GM19239 (cell line): Measurements from ENCODE around the gene BSPH1.
"Not testable (repeated sequence)": the region's sequence is repeated elsewhere in the genome, so short reads cannot be mapped to it uniquely, and the experiment has no call there.

Source experiments
- DNase-seq: peaks from one replicate; pipeline ENCODE4 v3.0.0; 2011; ENCODE audit warnings: low spot score; ENCODE audit not compliant: insufficient read length
- FAIRE-seq: peaks from 2 replicates; lab custom pipeline; 2011; peaks lifted over from hg19 to GRCh38; lab: Jason Lieb, UNC

Gene BSPH1

GRCh38 chr19:47992070-47992469, at the start of gene BSPH1:
BSPH1 (minus strand) TSS chr19:47992170; CDS start chr19:47992081, 89 bp downstream.
- DNase-seq (no peak), FAIRE-seq (no peak)

DNA sequence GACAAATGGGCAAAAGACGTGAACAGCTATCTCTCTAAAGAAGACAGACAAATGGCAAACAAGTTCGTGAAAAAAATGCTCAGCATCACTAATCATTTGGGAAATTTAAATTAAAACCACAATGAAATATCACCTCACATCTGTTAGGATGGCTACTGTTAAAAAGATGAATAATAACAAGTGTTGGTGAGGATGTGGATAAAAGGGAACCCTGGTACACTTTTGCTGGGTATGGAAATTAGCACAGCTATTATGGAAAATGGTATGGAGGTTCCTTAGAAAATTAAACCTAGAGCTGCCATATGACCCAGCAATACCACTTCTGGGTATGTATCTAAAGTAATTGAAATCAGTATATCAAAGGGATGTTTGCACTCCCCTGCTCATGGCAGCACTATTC, 44.8 kb upstream of the BSPH1 start:
- DNase-seq, result no peak
- FAIRE-seq, result no peak

DNA sequence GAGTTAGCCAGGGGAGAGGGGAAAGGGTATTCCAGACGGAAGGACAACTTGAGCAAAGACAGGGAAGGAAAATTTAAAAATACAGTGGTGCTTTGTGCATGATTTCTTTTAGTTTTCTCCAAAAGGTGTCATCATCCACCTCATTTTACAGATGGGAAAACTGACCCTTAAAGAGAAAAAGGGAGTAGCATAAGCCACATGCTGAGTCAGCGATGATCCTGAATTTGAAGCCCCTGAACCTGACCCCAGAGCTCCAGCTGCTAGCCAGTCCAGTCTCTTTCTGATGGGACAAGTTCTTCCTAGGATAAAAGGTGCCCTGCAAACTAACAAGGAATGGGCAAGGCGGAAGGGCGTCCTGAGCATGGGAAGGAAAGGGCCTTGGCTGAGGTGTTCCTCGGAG, 41.6 kb upstream of the BSPH1 start:
- DNase-seq, result no peak
- no peak for FAIRE-seq

- no peak for FAIRE-seq
Observed at GRCh38 chr19:48030073-48030472, 38.1 kb upstream of the BSPH1 start.

GRCh38 chr19:48029431-48029830, 37.5 kb upstream of the BSPH1 start:
- DNase-seq, result no peak
- FAIRE-seq, result no peak

More at GRCh38 chr19:48030073-48030472, 38.1 kb upstream of the BSPH1 start:
- DNase-seq, result no peak

- no peak for DNase-seq
- no peak for FAIRE-seq
Observed at GRCh38 chr19:48025480-48025879, 33.5 kb upstream of the BSPH1 start.

DNA sequence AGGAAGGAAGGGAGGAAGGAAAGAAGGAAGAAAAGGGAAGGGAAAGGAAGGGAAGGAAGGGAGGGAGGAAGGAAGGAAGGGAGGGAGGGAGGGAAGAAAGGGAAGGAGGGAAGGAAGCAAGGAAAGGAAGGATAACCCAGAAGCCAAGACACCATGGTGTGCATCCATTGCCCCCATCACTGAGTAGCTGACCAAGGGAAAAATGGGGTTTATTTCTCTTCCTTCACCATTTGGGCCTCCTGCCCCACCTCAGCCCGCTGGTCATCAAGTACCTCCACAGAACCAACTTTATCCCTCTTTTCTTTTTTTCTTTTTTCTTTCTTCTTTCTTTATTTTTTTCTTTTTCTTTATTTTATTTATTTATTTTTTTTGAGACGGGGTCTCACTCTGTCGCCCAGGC, 31.5 kb upstream of the BSPH1 start:
- FAIRE-seq (no peak), DNase-seq (no peak)

DNA sequence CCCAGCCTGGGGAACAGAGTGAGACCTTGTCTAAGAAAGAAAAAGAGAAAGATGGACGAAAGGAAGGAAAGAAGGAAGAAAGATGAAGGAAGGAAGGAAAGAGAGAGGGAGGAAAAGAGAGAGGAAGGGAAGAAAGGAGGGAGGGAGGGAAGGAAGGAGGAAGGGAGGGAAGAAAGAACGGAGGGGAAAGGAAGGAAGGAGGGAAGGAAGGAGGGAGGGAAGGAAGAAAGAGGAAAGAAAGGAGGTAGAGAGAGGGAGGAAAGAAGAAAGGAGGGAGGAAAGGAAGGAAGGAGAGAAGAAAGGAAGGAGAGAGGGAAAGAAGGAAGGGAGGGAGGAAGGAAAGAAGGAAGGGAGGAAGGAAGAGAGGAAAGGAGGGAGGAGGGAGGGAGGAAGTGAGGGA, 31.0 kb upstream of the BSPH1 start:
- FAIRE-seq (no peak), DNase-seq (no peak)

DNA sequence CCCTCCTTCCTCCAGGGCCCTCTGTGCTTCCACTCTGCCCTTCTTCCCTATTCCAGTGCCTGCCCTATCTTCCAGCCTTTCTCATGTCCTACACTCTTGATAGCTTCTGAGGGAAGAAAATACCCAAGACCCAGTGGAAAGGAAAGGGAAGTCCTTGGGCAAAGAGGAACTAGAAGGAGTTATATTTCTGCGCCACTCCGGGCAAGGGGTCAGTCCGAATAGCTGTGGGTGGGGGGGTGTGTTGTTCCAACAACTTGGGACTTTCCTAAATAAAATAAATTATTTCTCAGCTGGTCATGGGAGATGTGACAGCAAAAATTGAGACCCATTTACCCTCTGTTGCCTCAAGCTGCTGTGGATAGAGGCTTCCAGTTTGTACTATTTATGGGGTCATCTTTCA, 28.7 kb upstream of the BSPH1 start:
- DNase-seq (no peak), FAIRE-seq (no peak)

- FAIRE-seq (no peak), DNase-seq (no peak)
Observed at GRCh38 chr19:48010932-48011758, 19.2 kb upstream of the BSPH1 start.

DNA sequence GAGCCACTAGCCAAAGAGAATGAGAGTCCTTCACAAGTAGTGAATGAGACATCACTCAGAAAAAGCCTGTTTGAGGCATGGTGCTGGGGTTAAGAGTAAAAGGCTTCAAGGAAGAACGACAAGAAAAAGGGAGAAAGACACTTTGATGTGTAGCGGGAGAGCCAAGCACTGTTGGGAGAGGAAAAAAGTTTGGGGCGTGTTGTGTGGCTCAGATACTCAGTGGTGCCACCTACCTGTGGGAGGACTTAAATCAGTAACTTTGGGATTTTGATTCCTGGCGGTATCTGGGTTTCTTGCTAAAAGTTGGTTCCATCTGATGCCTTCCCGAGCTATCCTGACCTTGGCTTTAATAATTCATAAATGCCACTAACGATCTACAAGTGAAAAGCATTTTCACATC, 14.8 kb upstream of the BSPH1 start:
- no peak for DNase-seq
- no peak for FAIRE-seq

DNA sequence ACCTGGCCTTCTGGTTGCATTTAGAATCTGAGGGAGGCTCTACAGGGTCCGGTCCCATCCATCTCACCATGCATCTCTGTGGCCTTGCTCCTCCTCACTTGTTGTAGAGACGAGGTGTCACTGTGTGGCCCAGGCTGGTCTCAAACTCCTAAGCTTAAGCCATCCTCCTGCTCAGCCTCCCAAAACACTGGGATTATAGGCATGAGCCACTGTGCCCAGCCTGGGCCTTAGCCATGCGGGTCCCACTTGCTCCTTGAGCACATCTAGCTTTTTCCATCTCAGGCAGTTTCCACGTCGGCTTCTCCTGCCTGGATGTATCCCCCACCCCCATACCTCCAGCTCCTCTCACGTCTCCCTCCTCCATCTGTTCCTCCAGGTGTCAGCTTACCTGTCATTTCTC, 12.3 kb upstream of the BSPH1 start:
- DNase-seq, result no peak

DNA sequence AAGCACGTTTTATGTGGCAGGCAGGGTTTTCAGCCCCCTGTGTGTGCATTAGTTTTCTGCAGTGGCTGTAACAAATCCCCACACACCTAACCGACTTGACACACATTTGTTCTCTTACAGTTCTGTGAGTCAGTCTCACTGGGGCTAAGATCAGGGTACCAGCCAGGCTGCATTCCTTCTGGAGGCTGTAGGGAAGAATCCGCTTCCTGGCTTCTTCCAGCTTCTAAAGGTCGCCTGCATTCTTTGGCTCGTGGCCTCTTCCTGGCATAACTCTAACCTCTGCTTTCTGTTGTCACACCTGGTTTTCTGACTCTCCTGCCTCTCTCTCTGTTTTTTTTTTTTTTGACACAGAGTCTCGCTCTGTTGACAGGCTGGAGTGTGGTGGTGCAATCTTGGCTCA, 8.9 kb upstream of the BSPH1 start:
- no peak for DNase-seq
- FAIRE-seq, result no peak

More for the DNA sequence above, 12.3 kb upstream of the BSPH1 start:
- FAIRE-seq, result no peak

DNA sequence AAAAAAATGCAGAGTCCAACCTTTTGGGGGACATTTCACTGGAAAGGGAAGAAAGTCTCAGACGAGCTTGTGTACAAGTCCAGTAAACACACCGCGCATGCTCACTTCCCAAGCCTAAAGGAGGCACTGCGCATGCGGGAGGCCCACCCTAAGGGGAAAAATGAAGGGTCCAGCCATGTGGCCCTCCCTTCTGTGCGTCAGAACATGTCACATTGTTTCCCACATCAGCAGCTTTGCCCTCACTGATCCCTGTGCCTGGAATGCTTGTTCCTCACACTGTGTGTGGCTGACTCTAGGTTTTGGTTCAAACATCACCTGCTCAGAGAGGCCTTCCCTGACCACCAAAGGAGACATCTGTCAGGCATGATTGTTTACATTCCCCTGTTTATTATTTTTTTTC, 6.8 kb upstream of the BSPH1 start:
- DNase-seq, result no peak
- no peak for FAIRE-seq

- no peak for FAIRE-seq
- no peak for DNase-seq
Observed at GRCh38 chr19:47996230-47996727, 4.3 kb upstream of the BSPH1 start.

- no peak for DNase-seq
- no peak for FAIRE-seq
Observed at GRCh38 chr19:47994209-47994802, 2.3 kb upstream of the BSPH1 start, which contains the start of gene ELSPBP1. ELSPBP1 (plus strand) TSS chr19:47994632; CDS start chr19:48008668, 14,036 bp downstream.

DNA sequence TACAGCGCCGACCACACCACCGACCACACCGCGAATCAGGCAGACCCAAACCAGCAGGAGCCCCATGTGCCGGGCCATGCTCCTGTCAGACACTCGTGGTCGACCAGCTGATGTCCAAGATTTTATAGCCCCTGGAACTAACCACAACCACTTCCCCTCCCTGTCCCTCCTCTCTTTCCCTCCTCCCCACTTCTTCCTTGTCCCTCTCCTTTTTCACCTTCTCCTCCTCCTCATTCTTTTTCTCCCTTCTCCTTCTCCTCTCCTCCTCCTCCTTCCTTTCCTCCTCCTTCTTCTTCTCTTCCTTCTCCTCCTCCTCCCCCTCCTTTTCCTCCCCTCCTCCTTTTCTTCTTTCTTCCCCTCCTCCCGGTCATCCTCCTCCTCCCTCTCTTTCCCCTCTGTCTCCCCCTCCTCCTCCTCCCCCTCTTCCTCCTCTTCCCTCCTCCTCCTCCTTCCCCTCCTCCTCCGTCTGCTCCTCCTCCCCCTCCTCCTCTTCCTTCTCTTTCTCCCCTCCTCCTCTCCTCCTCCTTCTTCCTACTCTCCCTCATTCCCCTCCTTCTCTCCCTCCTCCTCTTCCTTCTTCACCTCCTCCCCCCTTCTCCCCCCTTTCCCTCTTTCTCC, 670 bp downstream of the BSPH1 start:
- no peak for FAIRE-seq
- no peak for DNase-seq

GRCh38 chr19:47973529-47973928, 18.4 kb downstream of the BSPH1 start:
- DNase-seq (no peak), FAIRE-seq (no peak)

- DNase-seq, FAIRE-seq: not testable (repeated sequence)
Observed at GRCh38 chr19:47955936-47956335, 36.0 kb downstream of the BSPH1 start.

GRCh38 chr19:47952132-47952531, 39.8 kb downstream of the BSPH1 start:
- not testable (repeated sequence) for FAIRE-seq, DNase-seq
